GM23248 (cell line): Measurements from ENCODE around the gene FAM110D. TPM values are rescaled to one million over a fixed set of nuclear protein-coding genes. Genes with fewer than 3 reads are reported as not detected.

ENCODE experiments used
- DNase-seq: peaks from one replicate; pipeline ENCODE4 v3.0.0-alpha.2; 2015
- H2AFZ ChIP-seq: fragments of 200-600 bp; sonication (generic); 2 replicates; pipeline ENCODE4 v1.6.1; 2016; ENCODE audit warnings: antibody characterized with exemption
- H3F3A ChIP-seq: fragments of 200-600 bp; sonication (generic); 2 replicates; pipeline ENCODE4 v1.6.1; 2016; ENCODE audit warnings: mild to moderate bottlenecking, antibody characterized with exemption, mixed run types; ENCODE audit not compliant: insufficient read depth
- H3K27ac ChIP-seq: fragments of 200-600 bp; sonication (generic); 2 replicates; pipeline ENCODE4 v1.5.1; 2016; ENCODE audit warnings: mild to moderate bottlenecking
- H3K27me3 ChIP-seq: fragments of 200-600 bp; sonication (generic); replicated peaks from 2 replicates; pipeline ENCODE4 v1.6.1; 2016; ENCODE audit warnings: mild to moderate bottlenecking; ENCODE audit not compliant: insufficient read depth
- H3K36me3 ChIP-seq: fragments of 200-600 bp; sonication (generic); 2 replicates; pipeline ENCODE4 v1.6.1; 2016; ENCODE audit warnings: low read depth, mild to moderate bottlenecking
- H3K4me1 ChIP-seq: fragments of 200-600 bp; sonication (generic); 2 replicates; pipeline ENCODE4 v1.6.1; 2016; ENCODE audit warnings: mild to moderate bottlenecking; ENCODE audit not compliant: insufficient read depth
- H3K4me2 ChIP-seq: fragments of 200-600 bp; sonication (generic); one replicate; pipeline ENCODE4 v1.6.1; 2016; ENCODE audit warnings: mild to moderate bottlenecking; ENCODE audit not compliant: unreplicated experiment
- H3K4me3 ChIP-seq: fragments of 200-600 bp; sonication (generic); 2 replicates; pipeline ENCODE4 v1.5.1; 2016; ENCODE audit warnings: mild to moderate bottlenecking
- H3K79me2 ChIP-seq: fragments of 200-600 bp; sonication (generic); 2 replicates; pipeline ENCODE4 v1.6.1; 2016; ENCODE audit warnings: mild to moderate bottlenecking; ENCODE audit not compliant: insufficient read depth
- H3K9ac ChIP-seq: fragments of 200-600 bp; sonication (generic); 2 replicates; pipeline ENCODE4 v1.6.1; 2016; ENCODE audit warnings: mild to moderate bottlenecking
- H3K9me2 ChIP-seq: fragments of 200-600 bp; sonication (generic); 2 replicates; pipeline ENCODE4 v1.6.1; 2016; ENCODE audit warnings: mixed run types, mild to moderate bottlenecking, moderate library complexity; ENCODE audit not compliant: insufficient read depth
- H3K9me3 ChIP-seq: fragments of 200-600 bp; sonication (generic); one replicate; pipeline ENCODE4 v1.6.1; 2017; ENCODE audit warnings: low read depth
- H4K20me1 ChIP-seq: fragments of 200-600 bp; sonication (generic); 2 replicates; pipeline ENCODE4 v1.6.0; 2016; ENCODE audit not compliant: insufficient read depth
- EZH2 ChIP-seq: fragments of 200-600 bp; sonication (generic); IDR thresholded peaks from 2 replicates; pipeline ENCODE4 v1.6.1; 2018; ENCODE audit warnings: antibody characterized with exemption, mild to moderate bottlenecking; ENCODE audit not compliant: insufficient read depth, poor library complexity, severe bottlenecking
- EZH2phosphoT487 ChIP-seq: fragments of 200-600 bp; sonication (generic); IDR thresholded peaks from 2 replicates; pipeline ENCODE4 v1.6.1; 2018; ENCODE audit warnings: antibody characterized with exemption, moderate library complexity, mild to moderate bottlenecking, low read depth; ENCODE audit not compliant: insufficient read depth
- WGBS, 2 experiments: methylation state at CpG; one replicate each; pipeline ENCODE4 v1.1.6; 2015 to 2017; ENCODE audit warnings: low lambda C conversion rate in 2 of 2, low coverage in 1 of 2; ENCODE audit errors: missing lambda C conversion rate in 2 of 2; 5-methylcytosine and 5-hydroxymethylcytosine counted together
- in situ Hi-C: fragments of 300-500 bp; cut with MboI; formaldehyde crosslinking; loops from 2 replicates; pipeline ENCODE4 v1.15.0; 2020
- polyA plus RNA-seq: library from polyadenylated mRNA; unstranded; fragments of >200 nt; fragmentation: Nextera tagmentation; extraction: Ambion mirVana; gene quantifications from 2 replicates; pipeline ENCODE4 v1.2.1, GENCODE V29; 2016
- total RNA-seq: library from RNA; depleted of rRNA; stranded (reverse); fragments of >200 nt; shearing (Covaris generic); gene quantifications from 2 replicates; pipeline ENCODE4 v1.2.3, GENCODE V29; 2014; rRNA removed

FAM110D gene
- 0.63 TPM in 1 of 2 replicates, not detected in the other for total RNA-seq
- not detected in 2 replicates for polyA plus RNA-seq

DNA sequence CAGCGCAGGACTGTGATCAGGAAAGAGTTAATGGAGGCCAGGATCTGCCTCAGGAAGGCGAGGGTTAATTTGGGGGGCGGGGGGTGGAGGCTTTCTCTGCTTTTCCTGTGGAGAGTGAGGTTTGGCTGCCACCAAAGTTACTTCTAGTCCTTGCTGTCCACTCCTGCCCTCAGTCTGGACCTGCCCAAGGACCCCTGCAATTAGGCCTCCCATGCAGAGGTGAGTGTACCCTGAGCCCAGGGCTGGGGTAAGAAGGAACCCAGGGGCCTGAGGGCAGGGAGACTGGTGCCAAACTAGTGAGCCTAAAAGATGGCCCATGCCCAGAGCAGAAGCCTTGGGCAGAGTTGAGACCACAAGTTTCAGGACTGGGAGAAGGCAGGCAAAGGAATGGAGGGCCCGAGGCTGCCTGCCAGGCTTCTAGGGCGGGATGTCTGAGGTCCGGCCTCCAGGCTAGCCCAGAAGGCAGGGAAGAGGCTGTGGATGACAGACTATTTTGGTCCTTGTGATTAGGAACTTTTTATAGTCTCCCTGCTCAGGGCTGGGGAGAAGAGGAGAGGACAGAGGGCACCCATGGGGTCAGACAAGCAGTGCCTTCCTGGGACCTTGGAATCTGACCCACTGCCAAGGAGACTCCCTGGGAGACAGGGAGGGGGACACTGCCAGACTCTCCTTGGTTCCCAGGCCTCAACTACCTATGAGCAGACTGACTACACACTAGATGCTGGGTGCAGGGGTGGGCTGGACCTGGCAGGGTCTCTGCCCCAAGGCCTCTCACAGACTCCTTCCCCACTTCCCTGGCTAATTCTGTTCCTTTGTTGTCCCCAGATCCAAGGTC, at the start of gene FAM110D:
Gene FAM110D, plus strand, starts transcription at position 172 of the 835 bp plus-strand sequence. CDS start 2,213 bp downstream, outside the sequence.
- Histone ChIP-seq H3K4me2 (no peak within 1 kb of the TSS), H3K4me1 (no peaks in the 10 kb centered on the region), H2AFZ (no peak within 1 kb of the TSS), H3K9me3 (no peaks in the 10 kb centered on the region), H3K27ac (no peak within 1 kb of the TSS), H4K20me1 (no peaks in the 10 kb centered on the region), H3K4me3 (no peak within 1 kb of the TSS), H3K79me2 (no peaks in the 10 kb centered on the region), H3K27me3 (peaks cover 16% of the 10 kb centered on the region), H3F3A (no peaks in the 10 kb centered on the region), H3K9me2 (no peaks in the 10 kb centered on the region), H3K36me3 (no peaks in the 10 kb centered on the region), H3K9ac (no peak within 1 kb of the TSS)
- no peak for TF ChIP-seq EZH2
- TF ChIP-seq EZH2phosphoT487, result no peak
- in situ Hi-C loops, result no loop called here
- no peak for DNase-seq
- 53 to 72% methylated on average over 6 of the region's 6 CpGs for WGBS, 2 experiments

- no peak overlapping the region for H3K4me3 ChIP-seq
- H3K79me2 ChIP-seq, result peaks cover 19% of the 10 kb centered on the region
- no peak overlapping the region for H3K9ac ChIP-seq
- no peaks in the 10 kb centered on the region for H3K36me3 ChIP-seq
- no peaks in the 10 kb centered on the region; the same call in 1 of the 2 replicates for H4K20me1 ChIP-seq
- H2AFZ ChIP-seq, result no peak overlapping the region
- in situ Hi-C loops, result no loop called here
- WGBS, 2 experiments, result 93 to 98% methylated on average over 5 of the region's 5 CpGs
- TF ChIP-seq EZH2 (no peak), EZH2phosphoT487 (no peak)
- H3K4me2 ChIP-seq, result no peak overlapping the region
- H3K9me2 ChIP-seq, result no peaks in the 10 kb centered on the region
- no peak overlapping the region for H3K27ac ChIP-seq
- no peaks in the 10 kb centered on the region for H3F3A ChIP-seq
- H3K27me3 ChIP-seq, result no peaks in the 10 kb centered on the region
- H3K9me3 ChIP-seq, result no peaks in the 10 kb centered on the region
- DNase-seq, result no peak
- H3K4me1 ChIP-seq, result peaks cover 4% of the 10 kb centered on the region; the same call in 1 of the 2 replicates
Observed at GRCh38 chr1:26109229-26110164, 49.4 kb upstream of the FAM110D start.

DNA sequence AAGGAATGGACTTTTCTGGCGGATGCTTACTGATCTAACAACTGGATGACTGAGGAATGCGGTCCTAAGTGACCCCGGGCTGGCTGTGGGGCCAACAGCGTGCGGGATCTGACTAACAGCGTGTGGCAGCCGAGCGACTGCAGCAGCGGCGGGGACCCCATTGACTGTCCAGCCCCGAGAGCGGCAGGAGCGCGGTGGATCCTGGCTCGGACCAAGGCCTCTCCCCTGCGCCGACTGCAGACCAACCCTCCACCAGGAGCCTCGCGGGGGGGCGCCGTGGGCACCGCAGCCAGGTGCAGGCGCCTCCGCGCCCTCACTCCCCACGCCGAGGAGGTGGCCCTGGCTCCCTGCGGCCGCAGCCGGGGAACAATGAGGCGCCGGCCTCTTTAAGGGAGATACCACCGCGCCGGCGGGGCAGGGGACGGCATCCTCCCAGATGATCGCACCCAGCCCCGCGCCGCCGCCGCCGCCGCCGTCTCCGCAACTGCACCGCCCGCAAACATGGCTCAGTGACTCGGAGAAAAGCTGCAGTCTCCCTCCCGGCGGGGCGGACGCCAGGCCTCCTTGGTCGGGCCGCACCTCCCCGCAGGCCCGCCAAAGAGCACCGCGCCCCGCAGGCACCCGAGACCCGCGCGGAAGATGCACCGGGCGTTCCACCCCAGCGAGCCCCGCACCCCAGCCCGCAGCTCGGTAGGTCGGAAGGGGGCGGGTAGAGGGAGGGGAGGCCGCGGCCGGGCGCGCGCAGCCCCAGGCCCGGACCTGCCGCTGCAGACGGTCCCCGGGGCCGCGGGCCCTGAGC, 47.9 kb upstream of the FAM110D start:
- H3K27ac ChIP-seq, result peak overlapping the region; percentile 52
- peak; percentile 82 for DNase-seq
- peak overlapping the region; percentile 94 for H3K4me3 ChIP-seq
- H3K4me2 ChIP-seq, result peak overlapping the region; percentile 96
- peak overlapping the region; percentile 88 for H2AFZ ChIP-seq
- no peaks in the 10 kb centered on the region for H3K27me3 ChIP-seq
- no peaks in the 10 kb centered on the region for H3K9me2 ChIP-seq
- H3K4me1 ChIP-seq, result peaks cover 4% of the 10 kb centered on the region; the same call in 1 of the 2 replicates
- no peaks in the 10 kb centered on the region; the same call in 1 of the 2 replicates for H4K20me1 ChIP-seq
- no peaks in the 10 kb centered on the region for H3K9me3 ChIP-seq
- TF ChIP-seq EZH2phosphoT487, result no peak
- no peak for TF ChIP-seq EZH2
- H3K9ac ChIP-seq, result peak overlapping the region; percentile 81
- WGBS, 2 experiments, result 1 to 2% methylated on average over 53 to 62 of the region's 85 CpGs
- in situ Hi-C loops, result no loop called here
- no peaks in the 10 kb centered on the region for H3K36me3 ChIP-seq
- H3K79me2 ChIP-seq, result peaks cover 27% of the 10 kb centered on the region
- H3F3A ChIP-seq, result no peaks in the 10 kb centered on the region
